GM13976 (cell line): ENCODE measurements around the gene MYH7.
"Not testable (repeated sequence)": the region's sequence is repeated elsewhere in the genome, so short reads cannot be mapped to it uniquely, and the experiment has no call there.

Experiments
- DNase-seq: peaks from one replicate; pipeline ENCODE4 v3.0.0; 2012; ENCODE audit warnings: low spot score
- CTCF ChIP-seq: IDR thresholded peaks from 2 replicates; pipeline ENCODE4 v1.5.1; 2012; ENCODE audit warnings: borderline replicate concordance, mild to moderate bottlenecking; ENCODE audit not compliant: insufficient read depth; ENCODE audit errors: extremely low read depth, missing control alignments, control extremely low read depth
- in situ Hi-C: fragments of 300-500 bp; cut with MboI; formaldehyde crosslinking; loops from one replicate; pipeline ENCODE4 v1.12.0; 2022; ENCODE audit warnings: low sequenced_read_pairs, mixed read lengths, inconsistent platforms; ENCODE audit not compliant: unreplicated experiment

Gene MYH7

GRCh38 chr14:23402296-23403138 lies 32.9 kb downstream of the MYH7 start:
- TF ChIP-seq CTCF, result no peak
- DNase-seq, result no peak
- in situ Hi-C loops, result no loop called here

- TF ChIP-seq CTCF, result no peak
- DNase-seq, result no peak
- in situ Hi-C loops, result no loop called here
These were observed 34.2 kb downstream of the MYH7 start for GRCh38 chr14:23401291-23401690.

- DNase-seq, in situ Hi-C loops: not testable (repeated sequence)
These were observed 34.8 kb downstream of the MYH7 start for GRCh38 chr14:23400496-23401149.

- DNase-seq, result no peak
- in situ Hi-C loops, result no loop called here
- TF ChIP-seq CTCF, result no peak
These were observed 35.9 kb downstream of the MYH7 start for GRCh38 chr14:23399591-23399990.

DNA sequence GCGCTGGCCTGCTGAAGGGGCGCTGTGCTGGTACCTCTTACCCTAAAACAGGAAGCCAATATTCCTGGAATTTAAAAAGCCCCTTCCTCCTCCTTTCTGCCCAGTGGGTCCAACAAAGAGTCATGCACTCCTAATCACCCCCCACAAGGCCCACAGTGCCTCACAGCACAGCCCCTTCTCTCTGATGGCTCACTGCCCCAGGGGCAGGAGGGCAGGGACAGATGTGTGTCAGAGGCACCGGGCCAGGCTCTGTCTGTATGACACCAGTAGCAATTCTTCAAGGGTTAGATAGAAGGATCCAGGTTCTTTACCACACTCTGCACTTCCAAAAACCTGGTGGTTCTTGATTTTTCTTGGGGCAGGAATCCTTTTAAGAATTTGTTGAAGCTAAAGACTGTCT lies 36.3 kb downstream of the MYH7 start:
- in situ Hi-C loops, result no loop called here
- no peak for TF ChIP-seq CTCF
- no peak for DNase-seq

DNA sequence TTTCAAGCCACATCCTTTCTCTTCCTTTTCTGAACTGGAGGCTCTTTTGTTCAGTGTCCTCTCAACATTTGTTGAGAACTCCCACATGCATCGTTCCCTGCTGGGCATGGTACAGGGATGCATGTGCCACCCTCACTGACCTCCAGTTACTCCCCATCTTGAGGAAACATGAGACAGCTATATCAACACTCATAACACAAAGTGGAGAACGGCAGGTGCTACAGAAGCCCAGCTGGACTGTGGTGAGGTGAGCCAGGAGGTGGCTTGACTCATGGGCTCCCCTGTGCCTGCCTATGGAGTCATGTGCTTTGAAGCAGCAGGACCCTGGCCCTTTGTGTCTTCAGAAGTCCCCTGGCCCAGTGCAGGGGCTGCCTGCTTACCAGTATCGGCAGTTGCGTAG lies 37.1 kb downstream of the MYH7 start:
- no peak for TF ChIP-seq CTCF
- no peak for DNase-seq
- in situ Hi-C loops, result no loop called here

DNA sequence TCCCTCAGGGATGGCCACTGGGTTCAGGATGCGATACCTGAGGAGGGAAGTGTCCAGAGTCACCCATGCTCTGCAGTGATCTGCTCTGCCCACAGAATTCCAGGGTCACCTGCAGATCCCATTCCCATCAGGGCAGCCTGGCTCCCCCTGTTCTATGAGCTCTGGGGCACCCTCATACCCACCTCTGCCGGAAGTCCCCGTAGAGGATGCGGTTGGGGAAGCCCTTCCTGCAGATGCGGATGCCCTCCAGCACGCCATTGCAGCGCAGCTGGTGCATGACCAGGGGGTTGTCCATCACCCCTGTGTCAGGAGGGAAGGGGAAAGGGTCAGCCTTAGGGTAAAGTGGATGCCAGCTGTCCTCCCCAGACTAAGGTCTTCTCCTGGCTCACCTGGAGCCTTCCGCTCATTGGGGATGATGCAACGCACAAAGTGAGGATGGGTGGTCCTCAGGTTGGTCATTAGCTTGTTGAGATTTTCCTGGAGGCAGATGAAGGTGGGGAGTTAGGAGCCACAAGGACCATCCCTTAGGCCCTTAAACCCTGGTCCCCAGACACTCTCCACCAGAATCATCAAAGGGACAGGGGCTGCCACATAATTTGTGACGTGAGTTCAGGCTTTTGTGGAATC lies 38.6 kb downstream of the MYH7 start:
- in situ Hi-C loops, result no loop called here
- TF ChIP-seq CTCF, result no peak
- no peak for DNase-seq
